Left renal cortex interstitium (tissue), 4 donors: ENCODE measurements around the gene IFT52. TPM values are rescaled to one million over a fixed set of nuclear protein-coding genes. Genes with fewer than 3 reads are reported as not detected.

Experiments used
- DNase-seq, 4 donors: peaks; one replicate each; pipeline ENCODE4 v3.0.0-alpha.2; 2013; ENCODE audit warnings: low read depth in 4 of 4, low spot score in 2 of 4, missing footprints in 1 of 4
- polyA plus RNA-seq, 4 donors: library from polyadenylated mRNA; unstranded; fragments of 120-200 nt; gene quantifications; one replicate each; pipeline ENCODE4 v1.2.1, GENCODE V29; 2013; ENCODE audit not compliant: insufficient read length in 4 of 4

Gene IFT52
- polyA plus RNA-seq, 4 donors = 62.8 to 86.2 (median 73.8) TPM

DNA sequence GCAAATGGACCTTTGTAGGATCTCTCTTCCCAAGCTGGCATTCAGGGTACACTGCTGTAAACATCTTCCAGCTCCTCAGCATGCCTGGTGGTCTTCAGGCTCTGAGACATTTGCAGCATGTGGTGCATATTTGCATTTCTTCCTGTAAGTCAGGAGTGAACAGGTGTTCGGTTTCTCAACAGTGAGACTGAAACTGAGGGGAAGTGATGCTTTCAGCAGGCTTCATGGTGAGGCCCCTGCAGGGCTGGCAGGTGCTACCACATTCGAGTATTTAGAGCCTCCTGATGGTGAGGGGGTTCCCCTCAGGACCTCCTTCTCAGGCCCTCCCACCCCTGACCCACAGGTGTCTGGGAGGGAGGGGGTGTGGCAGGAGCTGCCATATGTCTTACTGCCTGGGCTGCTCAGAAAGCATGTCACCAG, 91.3 kb downstream of the IFT52 start:
- no peak for DNase-seq

DNA sequence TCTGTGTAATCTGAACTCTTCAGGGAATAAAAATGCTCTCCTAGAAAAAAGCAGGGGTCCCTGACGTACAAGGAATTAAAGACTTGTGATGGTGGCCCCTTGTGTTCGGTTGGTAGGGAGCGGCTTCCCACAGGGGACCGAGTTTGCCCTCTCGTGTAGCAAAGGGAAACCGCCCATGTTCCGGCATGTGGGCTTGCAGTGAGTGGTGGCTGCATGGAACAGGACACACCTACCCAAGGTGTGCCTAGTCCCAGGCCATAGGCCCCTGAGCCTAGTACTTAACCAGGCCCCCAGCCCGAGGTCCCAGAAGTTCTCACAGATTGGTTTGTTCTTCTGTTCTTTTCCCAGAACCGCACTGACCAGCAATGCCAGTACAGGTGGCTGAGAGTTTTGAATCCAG, 91.7 kb downstream of the IFT52 start:
- no peak for DNase-seq

DNA sequence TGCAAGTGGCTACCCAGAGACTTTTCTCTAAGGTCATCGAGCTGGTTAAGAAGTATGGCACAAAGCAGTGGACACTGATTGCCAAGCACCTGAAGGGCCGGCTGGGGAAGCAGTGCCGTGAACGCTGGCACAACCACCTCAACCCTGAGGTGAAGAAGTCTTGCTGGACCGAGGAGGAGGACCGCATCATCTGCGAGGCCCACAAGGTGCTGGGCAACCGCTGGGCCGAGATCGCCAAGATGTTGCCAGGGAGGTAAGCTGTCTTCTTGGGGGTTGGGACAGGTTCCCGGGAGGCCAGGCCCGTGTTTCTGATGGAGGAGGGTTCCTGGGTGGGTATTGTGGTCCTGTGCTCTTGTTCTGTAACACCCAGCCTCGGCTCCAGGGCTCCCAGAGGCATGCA, 96.1 kb downstream of the IFT52 start:
- no peak for DNase-seq

DNA sequence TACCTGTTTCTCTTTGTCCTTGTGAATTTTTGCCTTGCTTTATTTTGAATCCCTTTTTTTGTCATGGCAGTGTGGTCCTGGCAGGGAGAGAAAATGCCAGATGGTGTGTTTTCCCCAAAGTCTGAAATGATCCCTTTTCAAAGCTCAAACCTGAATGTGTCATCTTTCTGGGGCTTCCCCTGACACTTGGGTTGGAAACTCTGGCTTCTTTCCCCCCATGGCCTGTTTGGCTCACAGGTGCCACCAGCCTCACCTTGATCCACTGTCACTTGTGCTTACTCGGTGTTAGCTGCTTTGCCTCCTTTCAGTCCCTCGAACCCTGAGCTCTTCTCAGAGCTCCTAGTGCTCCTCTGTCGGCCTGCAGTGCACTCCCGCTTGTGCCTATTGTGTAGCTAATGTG, 98.4 kb downstream of the IFT52 start:
- DNase-seq = no peak

DNA sequence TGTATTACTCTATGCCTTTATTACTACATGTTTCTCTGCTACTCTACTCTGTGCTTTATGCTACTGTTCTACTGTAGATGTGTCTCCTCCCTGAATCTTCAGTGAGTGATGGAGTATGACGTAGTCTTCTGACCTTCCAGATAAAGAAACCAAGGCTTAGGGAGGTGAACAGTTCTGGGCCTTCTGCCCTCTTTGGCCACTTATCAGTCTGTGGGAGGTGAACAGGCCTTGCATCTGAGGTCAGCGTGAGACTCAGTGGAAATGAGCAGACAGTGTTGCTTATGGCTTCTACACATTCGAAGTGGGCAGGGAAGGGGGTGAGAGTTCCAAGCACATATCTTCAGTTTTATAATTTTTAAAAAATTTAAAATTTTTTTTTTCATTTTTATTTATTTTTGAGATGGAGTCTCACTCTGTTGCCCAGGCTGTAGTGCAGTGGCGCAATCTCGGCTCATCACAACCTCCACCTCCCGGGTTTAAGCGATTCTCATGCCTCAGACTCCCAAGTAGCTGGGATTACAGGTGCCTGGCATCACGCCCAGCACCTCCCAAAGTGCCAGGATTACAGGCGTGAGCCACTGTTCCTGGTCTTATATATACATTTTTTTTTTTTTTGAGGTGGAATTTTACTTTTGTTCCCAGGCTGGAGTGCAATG, 100.3 kb downstream of the IFT52 start:
- DNase-seq = no peak

DNA sequence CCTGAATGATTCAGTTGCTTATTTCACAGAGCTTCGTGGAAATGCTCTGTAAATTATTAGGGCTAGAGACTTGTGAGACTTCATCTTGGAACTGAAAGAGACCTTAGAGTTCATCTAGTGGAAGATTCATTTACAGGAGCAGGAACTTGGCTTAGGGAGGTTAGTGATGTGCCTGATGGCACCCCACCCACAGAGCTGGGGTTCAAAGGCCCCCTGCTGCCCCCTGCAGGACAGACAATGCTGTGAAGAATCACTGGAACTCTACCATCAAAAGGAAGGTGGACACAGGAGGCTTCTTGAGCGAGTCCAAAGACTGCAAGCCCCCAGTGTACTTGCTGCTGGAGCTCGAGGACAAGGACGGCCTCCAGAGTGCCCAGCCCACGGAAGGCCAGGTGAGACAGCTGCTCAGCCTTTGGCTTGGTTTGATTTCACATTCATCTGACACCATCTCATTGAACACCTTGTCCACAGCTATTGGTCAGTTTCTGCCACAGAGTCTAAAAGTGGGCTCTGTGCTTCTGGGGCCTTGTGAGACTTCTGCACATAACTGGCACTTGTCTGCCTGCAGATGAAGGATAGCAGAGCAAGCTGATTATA, 101.3 kb downstream of the IFT52 start:
- no peak for DNase-seq

DNA sequence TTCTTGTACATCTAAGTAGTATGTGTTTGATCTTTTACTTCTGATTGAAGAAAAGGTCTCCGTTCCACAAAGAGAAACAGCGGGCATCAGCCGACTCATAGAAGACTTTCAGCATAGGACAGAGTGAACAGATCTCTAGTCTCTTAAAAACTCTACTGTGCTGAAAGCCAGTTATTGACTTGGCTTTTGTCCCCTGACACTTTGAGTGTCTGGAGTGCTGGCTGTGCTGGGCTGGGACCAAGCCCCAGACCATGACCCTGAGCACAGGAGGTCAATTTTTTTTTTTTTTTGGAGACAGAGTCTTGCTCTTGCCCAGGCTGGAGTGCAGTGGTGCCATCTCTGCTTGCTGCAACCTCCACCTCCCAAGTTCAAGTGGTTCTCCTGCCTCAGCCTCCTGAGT, 104.0 kb downstream of the IFT52 start:
- DNase-seq = no peak

DNA sequence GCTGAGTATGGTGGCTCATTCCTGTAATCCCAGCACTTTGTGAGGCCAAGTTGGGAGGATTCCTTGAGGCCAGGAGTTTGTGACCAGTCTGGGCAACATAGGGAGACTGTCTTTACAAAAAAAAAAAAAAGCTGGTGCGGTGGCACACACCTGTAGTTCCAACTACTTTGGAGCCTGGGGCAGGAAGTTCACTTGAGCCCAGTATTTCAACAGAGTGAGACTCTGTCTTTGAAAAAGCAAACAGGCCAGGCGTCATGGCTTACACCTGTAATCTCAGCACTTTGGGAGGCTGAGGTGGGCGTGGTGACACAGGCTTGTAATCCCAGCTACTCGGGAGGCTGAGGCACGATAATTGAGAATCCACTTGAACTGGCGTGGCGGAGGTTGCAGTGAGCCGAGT, 104.8 kb downstream of the IFT52 start:
- no peak for DNase-seq

Other genes starting within 250 kb of the IFT52 start
- gene SRSF6, start 133.0 kb upstream of the IFT52 start, polyA plus RNA-seq = 100 to 1,000 TPM; 230 to 442 (median 344) TPM
- 10 to 100 TPM in 2 of 4 donors, 1 to 10 TPM in 2; 9.5 to 33.2 (median 20.9) TPM for gene L3MBTL1, start 83.2 kb upstream of the IFT52 start, polyA plus RNA-seq
- 10 to 100 TPM; 29.1 to 76.5 (median 54.6) TPM for gene SGK2, start 31.9 kb upstream of the IFT52 start, polyA plus RNA-seq
- gene MYBL2, start 76.2 kb downstream of the IFT52 start, polyA plus RNA-seq = 10 to 100 TPM; 21.1 to 30.8 (median 27.3) TPM
- not detected for gene GTSF1L, start 136.1 kb downstream of the IFT52 start, polyA plus RNA-seq